Neutrophil (primary cell): ENCODE measurements around the gene SLC12A2.
A peak's percentile ranks its signal among the peaks of the same experiment; 100 is the strongest.

Experiments used
- H3K27ac ChIP-seq: fragments of 200-600 bp; sonication (generic); 2 replicates; pipeline ENCODE4 v1.5.1; 2016; ENCODE audit warnings: mild to moderate bottlenecking, moderate library complexity
- H3K27me3 ChIP-seq: fragments of 200-600 bp; sonication (generic); 2 replicates; pipeline ENCODE4 v1.6.0; 2016; ENCODE audit warnings: mild to moderate bottlenecking
- H3K36me3 ChIP-seq: fragments of 200-600 bp; sonication (generic); 2 replicates; pipeline ENCODE4 v1.5.1; 2017
- H3K4me1 ChIP-seq, 2 experiments: fragments of 200-600 bp in 1 of 2; sonication (generic) in 1 of 2; 1 replicate in 1 of 2; 2 replicates in 1 of 2; pipeline versions ENCODE4 v1.5.1 to v1.6.1; 2013 to 2016; ENCODE audit warnings: low read depth in 1 of 2, low read length in 1 of 2, mild to moderate bottlenecking in 1 of 2, moderate library complexity in 1 of 2; ENCODE audit not compliant: control insufficient read depth in 1 of 2, insufficient read depth in 1 of 2
- H3K4me3 ChIP-seq, 2 experiments: fragments of 200-600 bp in 1 of 2; sonication (generic) in 1 of 2; 1 replicate in 1 of 2; 2 replicates in 1 of 2; pipeline ENCODE4 v1.5.1; 2013 to 2016; ENCODE audit warnings: low read depth in 1 of 2, low read length in 1 of 2, mild to moderate bottlenecking in 1 of 2, moderate library complexity in 1 of 2
- H3K9me3 ChIP-seq: fragments of 200-600 bp; sonication (generic); 2 replicates; pipeline ENCODE4 v1.5.1; 2016
- TF ChIP-seq, protein P1 (sequence below): fragments of 200-600 bp; sonication (generic); IDR thresholded peaks from 2 replicates; pipeline ENCODE4 v1.5.1; 2016; ENCODE audit warnings: antibody characterized with exemption

SLC12A2 gene

GRCh38 chr5:128199104-128199503 lies 115.5 kb downstream of the SLC12A2 start:
- no peaks in the 10 kb centered on the region for H3K36me3 ChIP-seq
- H3K4me3 ChIP-seq: no peak overlapping the region
- TF ChIP-seq, protein P1, sequence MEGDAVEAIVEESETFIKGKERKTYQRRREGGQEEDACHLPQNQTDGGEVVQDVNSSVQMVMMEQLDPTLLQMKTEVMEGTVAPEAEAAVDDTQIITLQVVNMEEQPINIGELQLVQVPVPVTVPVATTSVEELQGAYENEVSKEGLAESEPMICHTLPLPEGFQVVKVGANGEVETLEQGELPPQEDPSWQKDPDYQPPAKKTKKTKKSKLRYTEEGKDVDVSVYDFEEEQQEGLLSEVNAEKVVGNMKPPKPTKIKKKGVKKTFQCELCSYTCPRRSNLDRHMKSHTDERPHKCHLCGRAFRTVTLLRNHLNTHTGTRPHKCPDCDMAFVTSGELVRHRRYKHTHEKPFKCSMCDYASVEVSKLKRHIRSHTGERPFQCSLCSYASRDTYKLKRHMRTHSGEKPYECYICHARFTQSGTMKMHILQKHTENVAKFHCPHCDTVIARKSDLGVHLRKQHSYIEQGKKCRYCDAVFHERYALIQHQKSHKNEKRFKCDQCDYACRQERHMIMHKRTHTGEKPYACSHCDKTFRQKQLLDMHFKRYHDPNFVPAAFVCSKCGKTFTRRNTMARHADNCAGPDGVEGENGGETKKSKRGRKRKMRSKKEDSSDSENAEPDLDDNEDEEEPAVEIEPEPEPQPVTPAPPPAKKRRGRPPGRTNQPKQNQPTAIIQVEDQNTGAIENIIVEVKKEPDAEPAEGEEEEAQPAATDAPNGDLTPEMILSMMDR: no peak
- no peak overlapping the region for H3K27ac ChIP-seq
- H3K27me3 ChIP-seq: peaks cover 14% of the 10 kb centered on the region
- peaks cover 7 to 14% of the 10 kb centered on the region in 2 experiments for H3K4me1 ChIP-seq
- H3K9me3 ChIP-seq: no peaks in the 10 kb centered on the region

DNA sequence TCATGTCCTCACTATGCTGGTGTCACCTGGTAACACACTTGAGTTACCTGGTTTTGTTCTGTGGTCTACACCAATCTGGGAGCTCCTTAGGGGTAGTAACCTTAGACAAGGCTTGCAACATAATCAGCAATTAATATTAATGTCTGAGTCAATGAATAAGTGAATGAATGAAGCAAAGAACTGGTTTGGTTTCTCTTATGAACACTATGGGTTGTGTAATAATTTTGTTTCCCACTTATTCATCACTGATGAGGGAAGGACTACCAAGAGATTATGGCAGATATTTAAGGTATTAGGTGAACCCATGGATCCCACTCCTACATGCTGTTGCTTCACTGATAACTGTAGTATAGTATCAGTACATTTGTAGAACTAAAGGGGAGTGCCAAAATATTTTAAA lies 116.0 kb downstream of the SLC12A2 start:
- TF ChIP-seq, protein P1: no peak
- Histone ChIP-seq H3K4me3 (no peak overlapping the region), H3K4me1 (peaks cover 6 to 9% of the 10 kb centered on the region in 2 experiments), H3K36me3 (no peaks in the 10 kb centered on the region), H3K9me3 (no peaks in the 10 kb centered on the region), H3K27me3 (peaks cover 14% of the 10 kb centered on the region), H3K27ac (no peak overlapping the region)

DNA sequence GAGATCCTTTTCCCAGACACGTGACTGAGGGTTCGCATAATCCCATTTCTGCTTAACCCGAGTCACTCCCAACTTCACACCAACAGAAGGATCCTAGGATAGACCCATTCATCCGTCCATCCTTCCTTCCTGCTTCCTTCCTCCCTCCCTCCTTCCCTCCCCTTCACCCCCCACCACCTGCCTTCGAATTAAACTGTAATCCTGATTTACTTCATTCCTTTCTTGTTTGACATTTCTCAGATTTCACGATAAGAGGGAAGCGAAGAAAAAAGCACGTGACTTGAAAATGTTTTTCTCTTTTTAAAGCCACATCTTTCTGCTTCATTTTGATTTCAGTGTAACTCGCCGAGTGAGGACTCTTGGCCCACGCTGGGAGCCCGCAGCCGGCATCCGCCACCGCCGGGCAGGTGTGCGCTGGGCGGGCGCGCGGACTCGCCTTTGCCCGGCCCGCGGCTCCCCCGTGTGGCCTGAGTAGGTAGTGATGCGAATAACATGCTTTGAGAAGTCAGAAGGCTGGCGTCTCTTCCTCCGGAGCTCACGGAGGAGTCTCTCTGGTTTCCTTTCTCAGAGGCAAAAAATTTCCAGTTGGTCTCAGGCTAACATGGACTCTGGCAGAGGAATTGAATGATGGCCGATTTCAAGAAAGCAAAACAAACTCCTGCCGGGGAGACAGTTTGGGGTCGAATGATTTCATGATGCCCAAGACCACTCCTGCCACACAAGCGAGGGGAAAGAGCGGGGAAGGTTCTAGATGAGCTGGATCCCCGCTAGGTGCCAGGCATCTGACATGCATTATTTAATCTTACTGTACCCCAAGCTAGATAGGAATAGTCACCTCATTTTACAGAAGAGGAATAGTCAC lies 117.7 kb downstream of the SLC12A2 start:
- Histone ChIP-seq H3K4me3 (peak overlapping the region in 1 of 2 experiments; percentile 16), H3K27me3 (peaks cover 14% of the 10 kb centered on the region), H3K9me3 (no peaks in the 10 kb centered on the region), H3K27ac (no peak overlapping the region), H3K4me1 (peaks cover 6 to 8% of the 10 kb centered on the region in 2 experiments), H3K36me3 (no peaks in the 10 kb centered on the region)
- TF ChIP-seq, protein P1: peak; percentile 71

DNA sequence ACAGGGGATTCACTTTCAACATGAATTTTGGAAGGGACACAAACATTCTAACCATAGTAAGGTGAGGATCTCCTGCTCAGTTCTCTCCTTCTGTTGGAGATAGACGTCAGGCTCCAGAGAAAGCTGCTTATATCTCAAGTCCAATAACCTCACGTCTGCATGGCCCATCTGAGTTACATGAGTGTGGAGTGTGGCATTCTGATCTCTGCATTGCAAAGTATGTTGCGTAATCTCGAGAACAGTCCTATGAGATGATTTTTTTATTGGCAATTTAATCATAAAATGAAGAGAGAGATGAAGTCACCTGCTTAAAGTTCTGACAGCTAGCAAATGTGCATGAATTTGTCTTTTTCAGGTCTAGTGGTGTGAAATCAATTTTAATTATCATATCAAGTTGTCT lies 118.8 kb downstream of the SLC12A2 start:
- Histone ChIP-seq H3K27me3 (peaks cover 14% of the 10 kb centered on the region), H3K36me3 (no peaks in the 10 kb centered on the region), H3K9me3 (no peaks in the 10 kb centered on the region), H3K4me1 (peaks cover 6 to 8% of the 10 kb centered on the region in 2 experiments), H3K4me3 (no peak overlapping the region), H3K27ac (no peak overlapping the region)
- TF ChIP-seq, protein P1: no peak

GRCh38 chr5:128208436-128208835 lies 124.9 kb downstream of the SLC12A2 start:
- Histone ChIP-seq H3K36me3 (no peaks in the 10 kb centered on the region), H3K27me3 (no peaks in the 10 kb centered on the region), H3K9me3 (no peaks in the 10 kb centered on the region), H3K27ac (no peak overlapping the region), H3K4me3 (no peak overlapping the region), H3K4me1 (no peaks in the 10 kb centered on the region)
- TF ChIP-seq, protein P1: no peak
